Gastrocnemius medialis (tissue), 4 donors: Measurements from ENCODE around the gene KRTAP19-3. TPM values are rescaled to one million over a fixed set of nuclear protein-coding genes. Genes with fewer than 3 reads are reported as not detected.
"Not testable (repeated sequence)": the region's sequence is repeated elsewhere in the genome, so short reads cannot be mapped to it uniquely, and the experiment has no call there.

Experiments used
- ATAC-seq, 2 donors: fragments of 150-250 bp; one replicate each; pipeline ENCODE4 v1.9.1; 2016
- DNase-seq, 2 donors: peaks; one replicate each; pipeline ENCODE4 v3.0.0-alpha.2; 2019
- H3K27ac ChIP-seq, 4 donors: fragments of 200-600 bp; sonication (generic); 1 replicate in 1 of 4; 2 replicates in 3 of 4; pipeline ENCODE4 v1.5.1; 2016 to 2018; ENCODE audit warnings: mild to moderate bottlenecking in 2 of 4, moderate library complexity in 1 of 4
- H3K27me3 ChIP-seq, 3 donors: fragments of 200-600 bp; sonication (generic) in 2 of 3; 1 replicate in 1 of 3; 2 replicates in 2 of 3; pipeline versions ENCODE4 v1.5.1 to v1.6.0; 2016 to 2019; ENCODE audit warnings: mild to moderate bottlenecking in 1 of 3, moderate library complexity in 1 of 3
- H3K36me3 ChIP-seq, 2 donors: fragments of 200-600 bp; sonication (generic) in 1 of 2; one replicate each; pipeline ENCODE4 v1.5.1; 2017 to 2018
- H3K4me1 ChIP-seq, 2 donors: fragments of 200-600 bp; sonication (generic) in 1 of 2; one replicate each; pipeline ENCODE4 v1.5.1; 2016 to 2017; ENCODE audit warnings: mild to moderate bottlenecking in 2 of 2
- H3K4me3 ChIP-seq, 4 donors: fragments of 200-600 bp; sonication (generic) in 3 of 4; 1 replicate in 1 of 4; 2 replicates in 3 of 4; pipeline ENCODE4 v1.5.1; 2016 to 2019; ENCODE audit warnings: mild to moderate bottlenecking in 2 of 4
- H3K9me3 ChIP-seq, 3 donors: fragments of 200-600 bp; sonication (generic) in 2 of 3; 1 replicate in 1 of 3; 2 replicates in 2 of 3; pipeline ENCODE4 v1.5.1; 2016 to 2019
- CTCF ChIP-seq, 5 experiments: fragments of 450-650 bp in 3 of 5; fragments of 200-600 bp in 2 of 5; sonication (generic) in 2 of 5; IDR thresholded peaks in 4 of 5; conservative IDR thresholded peaks in 1 of 5; 1 replicate in 4 of 5; 2 replicates in 1 of 5; pipeline ENCODE4 v1.5.1; 2016 to 2019; ENCODE audit warnings: antibody characterized with exemption in 5 of 5, mild to moderate bottlenecking in 3 of 5, moderate library complexity in 3 of 5
- POLR2A ChIP-seq, 2 donors: fragments of 450-650 bp; IDR thresholded peaks; one replicate each; pipeline ENCODE4 v1.6.1; 2017; ENCODE audit warnings: antibody characterized with exemption in 2 of 2, mild to moderate bottlenecking in 2 of 2, moderate library complexity in 2 of 2
- in situ Hi-C, 4 donors: fragments of 200-750 bp; cut with MboI; loops; one replicate each; pipeline versions ENCODE4 v1.15.0 to v1.8.0; 2017; ENCODE audit warnings: low sequenced_read_pairs in 4 of 4
- intact Hi-C: fragments of 100-400 bp; cut with DNase I; formaldehyde crosslinking; loops from one replicate; pipeline ENCODE4 v1.15.1; 2023; ENCODE audit warnings: low total_unique reads
- total RNA-seq, 4 donors: library from RNA; depleted of rRNA; stranded (reverse); fragments of >200 nt; gene quantifications; one replicate each; pipeline versions ENCODE4 v1.1.0 to v1.2.3, GENCODE V29; 2016

Gene KRTAP19-3
- total RNA-seq = 10 to 100 TPM in 1 of 4 donors, 1 to 10 TPM in 2, not detected in 1; 1.0 to 12.9 (median 5.0) TPM

- DNase-seq (no peak), ATAC-seq (peak in 1 of 2 donors; percentile 69)
- Histone ChIP-seq H3K9me3 (no peaks in the 10 kb centered on the region), H3K27me3 (no peaks in the 10 kb centered on the region), H3K4me3 (no peak within 1 kb of the TSS), H3K4me1 (no peaks in the 10 kb centered on the region), H3K36me3 (no peaks in the 10 kb centered on the region), H3K27ac (no peak within 1 kb of the TSS)
- no peak for TF ChIP-seq CTCF (IDR thresholded peaks at IDR 0.05 in 4 of 5, conservative IDR thresholded peaks at IDR 0.05 in 1 of 5)
- no peak for TF ChIP-seq POLR2A (IDR thresholded peaks at IDR 0.05)
- intact Hi-C loops = no loop called here
- in situ Hi-C loops = no loop called here
Observed at GRCh38 chr21:30491963-30492428, at the start of gene KRTAP19-3. KRTAP19-3 (minus strand) TSS chr21:30492013; CDS start chr21:30491957, 56 bp downstream.

- in situ Hi-C loops = no loop called here
- TF ChIP-seq CTCF (IDR thresholded peaks at IDR 0.05 in 4 of 5, conservative IDR thresholded peaks at IDR 0.05 in 1 of 5) (no peak), POLR2A (IDR thresholded peaks at IDR 0.05) (no peak)
- ATAC-seq = no peak
- no peak for DNase-seq
- H3K9me3 ChIP-seq = no peaks in the 10 kb centered on the region
- intact Hi-C loops = no loop called here
- H3K27ac ChIP-seq = no peak overlapping the region
- H3K36me3 ChIP-seq = no peaks in the 10 kb centered on the region
- H3K27me3 ChIP-seq = no peaks in the 10 kb centered on the region
- no peaks in the 10 kb centered on the region for H3K4me1 ChIP-seq
- no peak overlapping the region for H3K4me3 ChIP-seq
Observed at GRCh38 chr21:30518876-30519275, 27.1 kb upstream of the KRTAP19-3 start.

DNA sequence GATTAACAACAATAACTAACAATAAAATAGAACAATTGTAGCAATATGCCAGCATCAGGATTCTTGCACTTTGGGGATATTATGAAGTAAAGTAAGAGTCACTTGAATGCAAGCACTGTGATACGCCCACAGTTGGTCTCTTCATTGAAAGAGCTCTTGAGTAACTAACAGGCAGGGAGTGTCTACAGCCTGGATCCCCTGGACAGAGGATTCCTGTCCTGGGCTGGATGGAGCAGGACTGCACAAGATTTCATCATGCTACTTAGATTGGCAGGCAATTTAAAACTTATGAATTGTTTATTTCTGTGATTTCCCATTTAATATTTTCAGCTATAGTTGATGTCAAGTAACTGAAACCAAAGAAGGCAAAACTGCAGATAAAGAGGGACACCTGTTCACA, 23.9 kb upstream of the KRTAP19-3 start:
- ATAC-seq (no peak), DNase-seq (no peak)
- in situ Hi-C loops (no loop called here), intact Hi-C loops (no loop called here)
- H3K27me3 ChIP-seq = no peaks in the 10 kb centered on the region
- H3K36me3 ChIP-seq = no peaks in the 10 kb centered on the region
- no peaks in the 10 kb centered on the region for H3K9me3 ChIP-seq
- no peaks in the 10 kb centered on the region for H3K4me1 ChIP-seq
- no peak overlapping the region for H3K27ac ChIP-seq
- TF ChIP-seq CTCF (IDR thresholded peaks at IDR 0.05 in 4 of 5, conservative IDR thresholded peaks at IDR 0.05 in 1 of 5) = no peak
- TF ChIP-seq POLR2A (IDR thresholded peaks at IDR 0.05) = no peak
- H3K4me3 ChIP-seq = no peak overlapping the region

DNA sequence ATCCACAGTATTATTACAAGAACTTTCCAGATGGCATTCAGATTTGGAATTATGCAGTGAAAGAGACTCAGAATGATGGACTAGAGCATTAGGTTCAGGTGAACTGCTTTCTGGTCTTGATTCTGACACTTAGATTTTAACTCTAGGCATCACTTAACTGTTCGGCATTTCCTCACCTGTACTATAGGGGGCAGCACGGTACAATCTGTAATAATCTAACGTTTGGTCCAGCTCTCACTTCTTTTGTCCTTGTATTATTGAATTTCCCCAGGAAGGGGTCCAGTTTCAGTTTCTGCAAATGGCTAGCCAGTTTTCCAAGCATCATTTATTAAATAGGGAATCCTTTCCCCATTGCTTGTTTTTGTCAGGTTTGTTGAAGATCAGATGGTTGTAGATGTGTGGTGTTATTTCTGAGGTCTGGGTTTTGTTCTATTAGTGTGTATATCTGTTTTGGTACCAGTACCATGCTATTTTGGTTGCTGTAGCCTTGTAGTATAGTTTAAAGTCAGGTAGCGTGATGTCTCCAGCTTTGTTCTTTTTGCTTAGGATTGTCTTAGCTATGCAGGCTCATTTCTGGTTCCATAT, 13.9 kb upstream of the KRTAP19-3 start:
- H3K36me3 ChIP-seq, ATAC-seq, intact Hi-C loops, in situ Hi-C loops, H3K4me3 ChIP-seq, H3K27me3 ChIP-seq, H3K4me1 ChIP-seq, H3K27ac ChIP-seq, H3K9me3 ChIP-seq, DNase-seq: not testable (repeated sequence)

GRCh38 chr21:30502041-30502440, 10.2 kb upstream of the KRTAP19-3 start, which contains the start of gene KRTAP19-5:
KRTAP19-5 (minus strand) TSS chr21:30502141; CDS start chr21:30502090, 51 bp downstream.
- ATAC-seq = no peak
- Histone ChIP-seq H3K27ac (no peak within 1 kb of the TSS), H3K4me1 (no peaks in the 10 kb centered on the region), H3K4me3 (no peak within 1 kb of the TSS), H3K9me3 (no peaks in the 10 kb centered on the region), H3K27me3 (no peaks in the 10 kb centered on the region), H3K36me3 (no peaks in the 10 kb centered on the region)
- intact Hi-C loops = no loop called here
- in situ Hi-C loops = no loop called here
- TF ChIP-seq POLR2A (IDR thresholded peaks at IDR 0.05) (no peak), CTCF (IDR thresholded peaks at IDR 0.05 in 4 of 5, conservative IDR thresholded peaks at IDR 0.05 in 1 of 5) (no peak)
- no peak for DNase-seq
